ENCODE results near the gene ARHGAP15. TPM values are rescaled to one million over a fixed set of nuclear protein-coding genes. Genes with fewer than 3 reads are reported as not detected.
A peak's percentile ranks its signal among the peaks of the same experiment; 100 is the strongest.

ARHGAP15 gene
- polyA plus RNA-seq, 6 donors from 2014 or later = 183 to 264 (median 210) TPM

DNA sequence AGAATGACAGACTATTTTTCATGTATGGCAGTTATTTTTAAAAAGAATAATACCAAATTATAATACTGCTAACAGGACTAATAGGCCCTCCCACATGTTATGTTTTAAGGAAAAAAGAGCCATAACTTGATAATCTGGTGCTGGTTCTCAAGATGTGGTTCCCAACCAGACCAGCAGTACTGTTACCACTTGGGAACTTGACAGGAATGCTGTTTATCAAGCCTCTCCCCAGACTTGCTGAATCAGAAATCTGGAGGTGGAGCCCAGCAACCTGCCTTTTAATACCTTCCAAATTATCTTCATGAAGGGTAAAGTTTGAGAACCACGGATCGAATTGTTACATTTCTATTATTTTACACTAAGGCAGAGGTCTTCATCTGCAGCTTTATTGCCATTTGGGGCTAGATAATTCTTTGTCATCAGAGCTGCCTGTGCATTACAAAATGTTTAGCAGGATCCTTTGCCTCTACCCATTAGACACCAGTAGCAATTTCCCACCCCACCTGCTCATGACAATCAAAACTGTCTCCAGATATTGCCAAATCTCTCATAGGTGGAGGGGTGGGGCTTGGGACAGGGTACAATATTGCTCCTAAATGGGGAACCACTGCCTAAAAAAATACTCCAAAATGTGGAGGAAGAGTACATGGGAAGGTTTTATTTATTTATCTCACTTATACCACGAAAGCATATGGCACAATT lies 629.6 kb downstream of the ARHGAP15 start:
- Mint-ChIP-seq H3K36me3 (peaks cover 0 to 4% of the 10 kb centered on the region in 2 donors), H3K4me3 (no peak overlapping the region), H3K27ac (peak overlapping the region in 2 of 6 donors; percentile 14 to 27), H3K9me3 (no peaks in the 10 kb centered on the region), H3K27me3 (no peaks in the 10 kb centered on the region), H3K4me1 (peaks cover 0 to 4% (median 0%) of the 10 kb centered on the region in 3 donors)
- DNase-seq (no peak), ATAC-seq (ENCODE audit: low read depth in 2 of 2) (no peak)

- Mint-ChIP-seq H3K9me3 (no peaks in the 10 kb centered on the region), H3K36me3 (peaks cover 3 to 4% of the 10 kb centered on the region in 2 donors), H3K27ac (peak overlapping the region in 1 of 6 donors; percentile 26), H3K4me3 (no peak overlapping the region), H3K27me3 (no peaks in the 10 kb centered on the region), H3K4me1 (peaks cover 0 to 1% (median 0%) of the 10 kb centered on the region in 3 donors)
- DNase-seq = no peak
- ATAC-seq (ENCODE audit: low read depth in 2 of 2) = no peak
These were observed 630.2 kb downstream of the ARHGAP15 start for GRCh38 chr2:143759455-143759854.

GRCh38 chr2:143762176-143762928 lies 633.1 kb downstream of the ARHGAP15 start:
- ATAC-seq (ENCODE audit: low read depth in 2 of 2) = no peak
- no peaks in the 10 kb centered on the region for H3K27me3 Mint-ChIP-seq
- no peak overlapping the region for H3K4me3 Mint-ChIP-seq
- no peak for DNase-seq
- no peak overlapping the region for H3K27ac Mint-ChIP-seq
- peaks cover 8 to 10% of the 10 kb centered on the region in 2 donors for H3K36me3 Mint-ChIP-seq
- H3K9me3 Mint-ChIP-seq = no peaks in the 10 kb centered on the region
- H3K4me1 Mint-ChIP-seq = peaks cover 0 to 4% (median 0%) of the 10 kb centered on the region in 3 donors

DNA sequence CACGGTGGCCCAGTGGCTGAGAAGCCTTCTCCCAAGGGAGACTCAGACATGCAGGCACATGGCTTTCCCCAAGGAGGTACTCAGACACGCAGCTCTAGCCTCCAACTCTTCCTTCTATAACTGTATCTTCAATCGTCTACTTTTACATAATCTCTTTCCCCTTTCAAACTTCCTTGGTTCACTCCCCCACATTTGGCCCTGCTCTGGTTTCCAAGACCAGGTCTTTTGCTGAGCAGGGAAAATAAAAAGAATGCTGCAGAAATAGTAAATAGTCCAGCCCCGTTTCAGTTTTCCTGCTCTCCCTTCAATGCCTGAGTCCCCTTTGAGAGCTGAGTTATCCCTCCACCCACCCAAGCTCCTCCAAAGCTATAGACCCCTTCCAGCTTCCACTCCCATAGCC lies 635.0 kb downstream of the ARHGAP15 start:
- H3K4me3 Mint-ChIP-seq = no peak overlapping the region
- no peaks in the 10 kb centered on the region for H3K9me3 Mint-ChIP-seq
- DNase-seq = no peak
- no peaks in the 10 kb centered on the region for H3K27me3 Mint-ChIP-seq
- ATAC-seq (ENCODE audit: low read depth in 2 of 2) = no peak
- H3K27ac Mint-ChIP-seq = peak overlapping the region in 3 of 6 donors; percentile 26 to 83 (median 79)
- peaks cover 0 to 4% (median 0%) of the 10 kb centered on the region in 3 donors for H3K4me1 Mint-ChIP-seq
- peaks cover 21 to 22% of the 10 kb centered on the region in 2 donors for H3K36me3 Mint-ChIP-seq

DNA sequence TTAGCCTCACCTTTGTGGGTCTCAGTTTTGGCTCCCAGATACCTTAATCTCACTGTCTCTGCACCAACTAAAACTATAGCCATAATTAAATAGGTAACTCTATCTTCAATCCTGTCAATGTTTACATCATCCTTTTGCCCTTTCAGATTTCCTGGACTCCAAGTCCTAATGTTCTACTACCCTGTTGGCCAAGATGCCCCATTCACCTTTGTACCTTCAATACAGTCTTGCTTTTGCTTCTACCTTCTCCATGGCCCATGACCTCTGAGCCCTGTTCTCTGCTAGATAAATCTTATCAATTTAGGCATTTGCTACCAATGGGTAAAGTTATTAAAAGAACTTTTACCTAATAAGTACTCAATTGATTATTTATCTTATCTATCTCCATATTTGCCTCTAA lies 635.5 kb downstream of the ARHGAP15 start:
- ATAC-seq (ENCODE audit: low read depth in 2 of 2) (no peak), DNase-seq (no peak)
- Mint-ChIP-seq H3K9me3 (no peaks in the 10 kb centered on the region), H3K4me3 (no peak overlapping the region), H3K36me3 (peaks cover 21 to 25% of the 10 kb centered on the region in 2 donors), H3K27ac (peak overlapping the region in 3 of 6 donors; percentile 26 to 83 (median 79)), H3K27me3 (no peaks in the 10 kb centered on the region), H3K4me1 (peaks cover 0 to 4% (median 0%) of the 10 kb centered on the region in 3 donors)

DNA sequence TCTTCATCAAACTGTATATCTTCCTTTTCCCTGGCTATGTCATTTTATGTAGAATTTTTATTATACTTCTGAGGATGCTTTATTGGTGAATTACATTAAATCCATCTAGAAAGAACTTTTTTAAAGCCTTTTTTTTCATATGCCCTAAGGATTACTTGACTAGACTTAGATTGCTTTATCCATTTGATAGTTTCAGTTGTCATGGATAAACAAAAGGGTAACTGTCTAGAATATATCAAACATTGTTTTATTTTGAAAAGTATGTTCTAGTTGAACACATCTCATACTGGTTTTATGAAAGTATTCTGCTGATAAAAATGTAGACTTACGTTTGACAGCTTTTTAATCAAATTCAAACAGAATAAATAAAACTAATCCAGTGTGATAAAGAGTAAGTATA lies 639.8 kb downstream of the ARHGAP15 start:
- H3K4me1 Mint-ChIP-seq = peaks cover 0 to 4% (median 0%) of the 10 kb centered on the region in 3 donors
- no peak overlapping the region for H3K27ac Mint-ChIP-seq
- H3K27me3 Mint-ChIP-seq = no peaks in the 10 kb centered on the region
- H3K4me3 Mint-ChIP-seq = no peak overlapping the region
- H3K9me3 Mint-ChIP-seq = no peaks in the 10 kb centered on the region
- no peak for DNase-seq
- no peak for ATAC-seq (ENCODE audit: low read depth in 2 of 2)
- H3K36me3 Mint-ChIP-seq = peaks cover 21 to 25% of the 10 kb centered on the region in 2 donors

DNA sequence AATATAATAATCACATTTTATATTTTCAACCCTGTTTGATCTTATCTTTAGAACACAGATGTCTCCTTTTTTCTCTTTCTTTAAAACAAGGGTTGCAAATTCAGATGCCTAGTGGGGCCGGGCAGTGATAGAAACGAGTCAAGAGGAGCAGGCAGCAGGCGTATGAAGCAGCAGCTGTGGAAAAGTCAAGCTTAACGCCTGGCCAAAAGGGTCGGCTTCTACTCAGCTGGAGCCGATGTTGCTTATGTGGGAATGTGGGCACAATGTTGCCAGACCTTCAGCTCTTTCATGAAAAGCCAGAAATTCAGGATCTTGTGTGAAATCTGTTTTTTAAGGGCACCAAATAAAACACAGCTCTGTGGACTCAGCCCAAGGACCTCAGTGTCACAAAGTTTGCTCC lies 642.7 kb downstream of the ARHGAP15 start:
- Mint-ChIP-seq H3K36me3 (peaks cover 16 to 18% of the 10 kb centered on the region in 2 donors), H3K27me3 (no peaks in the 10 kb centered on the region), H3K4me1 (no peaks in the 10 kb centered on the region), H3K9me3 (no peaks in the 10 kb centered on the region), H3K4me3 (no peak overlapping the region), H3K27ac (peak overlapping the region in 3 of 6 donors; percentile 21 to 57 (median 47))
- ATAC-seq (ENCODE audit: low read depth in 2 of 2) = no peak
- DNase-seq = no peak

DNA sequence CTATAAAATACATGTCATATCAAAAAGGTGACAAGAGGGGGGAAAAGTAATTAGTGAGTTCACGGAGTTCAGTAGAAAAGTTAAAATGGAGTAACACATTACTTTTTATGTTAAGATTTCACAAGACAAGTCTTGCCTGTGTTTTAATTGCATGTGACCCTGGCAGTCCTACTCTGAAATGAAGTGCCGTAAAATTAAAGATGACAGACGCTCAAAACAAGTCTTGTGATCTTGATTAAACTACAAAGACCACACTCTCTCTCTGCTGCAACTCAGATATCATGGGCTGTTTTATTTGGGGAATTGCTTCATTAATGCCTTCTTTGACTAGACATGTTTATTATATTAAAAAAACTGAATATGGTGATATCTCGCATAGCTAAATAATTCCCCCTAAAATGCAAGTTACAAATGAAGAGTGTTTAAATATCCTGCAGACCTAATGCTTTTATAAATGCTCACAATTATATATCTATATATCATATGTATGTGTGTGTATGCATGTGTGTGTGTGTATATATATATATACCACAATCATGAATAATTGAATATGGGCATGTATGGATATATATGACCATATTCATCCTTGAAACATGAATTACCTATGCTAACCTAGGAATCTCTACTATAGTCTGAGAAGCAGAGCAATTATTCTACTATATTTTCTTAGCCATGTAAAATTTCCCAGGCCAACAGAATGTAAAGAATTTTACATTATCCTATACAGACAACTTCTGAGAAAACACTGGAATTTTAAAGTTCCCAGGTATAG lies 647.5 kb downstream of the ARHGAP15 start:
- no peaks in the 10 kb centered on the region for H3K27me3 Mint-ChIP-seq
- no peak overlapping the region for H3K4me3 Mint-ChIP-seq
- H3K4me1 Mint-ChIP-seq = no peaks in the 10 kb centered on the region
- no peaks in the 10 kb centered on the region for H3K9me3 Mint-ChIP-seq
- DNase-seq (no peak), ATAC-seq (ENCODE audit: low read depth in 2 of 2) (no peak)
- no peaks in the 10 kb centered on the region for H3K36me3 Mint-ChIP-seq
- no peak overlapping the region for H3K27ac Mint-ChIP-seq

GRCh38 chr2:143779021-143779420 lies 649.8 kb downstream of the ARHGAP15 start:
- H3K9me3 Mint-ChIP-seq = no peaks in the 10 kb centered on the region
- no peak for ATAC-seq (ENCODE audit: low read depth in 2 of 2)
- no peaks in the 10 kb centered on the region for H3K27me3 Mint-ChIP-seq
- H3K4me3 Mint-ChIP-seq = no peak overlapping the region
- no peaks in the 10 kb centered on the region for H3K4me1 Mint-ChIP-seq
- H3K27ac Mint-ChIP-seq = no peak overlapping the region
- DNase-seq = no peak
- H3K36me3 Mint-ChIP-seq = no peaks in the 10 kb centered on the region

DNA sequence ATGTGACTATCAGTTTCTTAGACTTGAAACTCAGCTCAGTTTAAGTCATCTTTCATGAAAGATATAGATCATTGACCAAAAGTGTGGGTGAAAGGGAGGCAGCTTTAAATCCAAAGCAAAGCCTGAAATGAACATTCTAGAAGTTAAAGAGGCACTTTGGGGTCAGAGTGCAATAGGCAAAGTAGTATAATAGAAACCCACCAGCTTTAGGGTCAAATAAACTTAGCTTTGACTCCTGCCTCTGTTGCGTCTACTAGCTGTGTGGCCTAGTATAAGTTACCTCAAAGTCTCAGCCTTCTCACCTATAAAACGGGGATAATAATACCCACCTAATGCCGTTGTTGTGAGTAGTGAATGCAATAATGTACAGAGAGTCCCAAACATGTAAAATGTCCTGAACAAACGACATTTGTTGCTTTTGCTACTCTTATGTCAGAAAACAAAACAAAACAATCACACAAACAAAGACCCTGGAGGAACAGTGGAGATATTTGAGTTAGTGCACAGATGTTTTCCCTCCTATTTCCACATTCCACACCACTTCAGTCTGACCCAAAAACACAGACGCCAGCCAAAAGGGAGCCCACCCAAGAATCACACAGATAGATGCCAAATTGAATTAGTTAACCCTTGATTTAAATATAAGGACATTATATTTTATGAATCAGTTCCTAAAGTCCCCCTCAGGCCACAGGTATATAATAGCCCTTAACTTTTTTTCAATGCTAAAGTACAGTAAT lies 657.0 kb downstream of the ARHGAP15 start:
- Mint-ChIP-seq H3K9me3 (no peaks in the 10 kb centered on the region), H3K27me3 (peaks cover 4 to 25% (median 14%) of the 10 kb centered on the region in 3 donors), H3K4me3 (no peak overlapping the region), H3K4me1 (no peaks in the 10 kb centered on the region), H3K36me3 (no peaks in the 10 kb centered on the region), H3K27ac (no peak overlapping the region)
- ATAC-seq (ENCODE audit: low read depth in 2 of 2) (no peak), DNase-seq (no peak)

DNA sequence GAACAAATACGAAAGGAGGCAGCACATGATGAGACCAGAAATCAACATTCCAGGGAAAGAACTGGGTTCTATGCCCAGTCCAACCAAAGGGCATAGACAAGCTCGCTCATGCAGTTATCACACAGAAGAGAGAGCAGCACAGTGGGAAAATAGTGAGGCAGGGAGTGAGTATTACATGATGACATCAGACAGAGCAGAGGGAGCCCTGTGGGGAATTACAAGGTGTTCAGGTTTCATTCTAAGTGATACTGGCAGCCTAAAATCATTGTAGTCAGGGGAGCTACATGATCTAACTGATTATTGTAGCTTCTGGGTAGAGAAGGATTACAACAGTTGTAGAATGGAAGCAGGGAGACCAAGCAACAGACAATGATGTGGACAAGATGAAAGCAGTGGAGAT lies 658.5 kb downstream of the ARHGAP15 start:
- Mint-ChIP-seq H3K27me3 (peaks cover 4 to 25% (median 14%) of the 10 kb centered on the region in 3 donors), H3K27ac (no peak overlapping the region), H3K9me3 (no peaks in the 10 kb centered on the region), H3K36me3 (no peaks in the 10 kb centered on the region), H3K4me1 (no peaks in the 10 kb centered on the region), H3K4me3 (no peak overlapping the region)
- ATAC-seq (ENCODE audit: low read depth in 2 of 2) = no peak
- DNase-seq = no peak

DNA sequence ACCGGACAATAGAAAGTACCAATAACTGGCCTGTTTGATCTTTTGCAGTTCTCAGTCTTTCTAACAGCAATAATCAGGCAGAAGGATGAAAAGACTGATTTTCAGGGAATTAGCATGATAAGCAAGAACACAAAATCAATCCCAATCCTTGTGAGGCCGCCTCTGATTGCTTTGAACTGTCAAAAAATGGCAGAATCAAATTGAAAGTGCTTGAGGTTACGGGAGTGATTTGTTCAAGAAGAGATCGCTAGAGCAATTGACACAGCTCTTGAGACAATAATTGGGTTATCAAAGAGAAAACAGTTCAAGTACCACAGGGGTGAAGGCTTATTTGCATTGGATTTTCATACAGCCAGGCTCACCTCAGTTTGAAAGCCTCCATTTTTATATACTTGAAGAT lies 663.4 kb downstream of the ARHGAP15 start:
- H3K4me1 Mint-ChIP-seq = no peaks in the 10 kb centered on the region
- DNase-seq (no peak), ATAC-seq (ENCODE audit: low read depth in 2 of 2) (no peak)
- H3K27ac Mint-ChIP-seq = no peak overlapping the region
- no peak overlapping the region for H3K4me3 Mint-ChIP-seq
- no peaks in the 10 kb centered on the region for H3K9me3 Mint-ChIP-seq
- peaks cover 4 to 21% (median 14%) of the 10 kb centered on the region in 3 donors for H3K27me3 Mint-ChIP-seq
- H3K36me3 Mint-ChIP-seq = no peaks in the 10 kb centered on the region

DNA sequence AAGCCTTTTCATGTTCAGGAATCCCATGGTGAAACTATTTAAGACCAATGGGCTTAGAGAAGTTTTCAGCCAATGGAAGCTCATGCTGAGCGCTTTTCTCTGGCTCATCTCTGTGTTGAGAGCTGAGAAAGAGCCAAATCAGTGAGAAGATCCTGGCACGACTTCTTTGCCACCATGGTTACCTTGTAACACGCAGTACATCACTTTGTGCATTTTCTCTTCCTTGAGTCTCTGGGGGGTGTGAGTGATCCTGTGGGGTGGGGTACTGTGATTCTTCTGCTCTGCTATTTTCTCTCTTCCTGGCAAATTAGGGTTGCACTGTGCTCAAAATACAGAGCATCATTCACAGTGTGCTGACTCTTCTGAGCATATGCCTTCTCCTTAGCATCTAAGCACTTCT lies 664.2 kb downstream of the ARHGAP15 start:
- no peaks in the 10 kb centered on the region for H3K4me1 Mint-ChIP-seq
- no peak overlapping the region for H3K4me3 Mint-ChIP-seq
- no peaks in the 10 kb centered on the region for H3K36me3 Mint-ChIP-seq
- DNase-seq (no peak), ATAC-seq (ENCODE audit: low read depth in 2 of 2) (no peak)
- no peak overlapping the region for H3K27ac Mint-ChIP-seq
- H3K9me3 Mint-ChIP-seq = no peaks in the 10 kb centered on the region
- H3K27me3 Mint-ChIP-seq = peaks cover 4 to 14% (median 13%) of the 10 kb centered on the region in 3 donors
